H1 (cell line): ENCODE measurements around the gene GCNA. TPM values are rescaled to one million over a fixed set of nuclear protein-coding genes. Genes with fewer than 3 reads are reported as not detected.

ENCODE experiments used
- CTCF ChIA-PET: fragments of 300-600 bp; sonication (Branson Sonifier 250); formaldehyde crosslinking; loops from one replicate; lab custom pipeline; 2021; ENCODE audit not compliant: partially characterized antibody; lab: Charles Lee
- POLR2A ChIA-PET: fragments of 300-600 bp; sonication (Branson Sonifier 250); formaldehyde crosslinking; loops from one replicate; lab custom pipeline; 2021; ENCODE audit warnings: inconsistent platforms; ENCODE audit not compliant: partially characterized antibody; lab: Charles Lee
- DNase-seq, 2 experiments: peaks; one replicate each; pipeline versions ENCODE4 v3.0.0 to v3.0.0-alpha.2; 2010 to 2022; ENCODE audit warnings: low spot score in 2 of 2, low read depth in 1 of 2, mixed read lengths in 1 of 2
- FAIRE-seq: peaks from 2 replicates; lab custom pipeline; 2011; peaks lifted over from hg19 to GRCh38; lab: Jason Lieb, UNC
- H2AFZ ChIP-seq: 2 replicates; pipeline ENCODE4 v1.8.1; 2012; ENCODE audit warnings: low read length, inconsistent platforms
- H2AK5ac ChIP-seq: 2 replicates; pipeline ENCODE4 v1.6.1; 2013; ENCODE audit warnings: low read depth, low read length
- H2BK120ac ChIP-seq: replicated peaks from 2 replicates; pipeline ENCODE3; 2013; ENCODE audit warnings: low read depth, low read length, inconsistent platforms
- H2BK12ac ChIP-seq: 2 replicates; pipeline ENCODE4 v1.6.1; 2013; ENCODE audit warnings: low read depth, low read length
- H2BK15ac ChIP-seq: 2 replicates; pipeline ENCODE4 v1.6.1; 2013; ENCODE audit warnings: low read length
- H2BK20ac ChIP-seq: 2 replicates; pipeline ENCODE4 v1.6.1; 2013; ENCODE audit warnings: low read length
- H2BK5ac ChIP-seq: 2 replicates; pipeline ENCODE4 v1.6.1; 2013; ENCODE audit warnings: low read depth, low read length
- H3K14ac ChIP-seq: 2 replicates; pipeline ENCODE4 v1.6.1; 2013; ENCODE audit warnings: inconsistent platforms; ENCODE audit not compliant: insufficient read length
- H3K18ac ChIP-seq: 2 replicates; pipeline ENCODE4 v1.6.1; 2013; ENCODE audit warnings: low read length; ENCODE audit errors: extremely low read depth
- H3K23ac ChIP-seq: 2 replicates; pipeline ENCODE4 v1.6.1; 2013; ENCODE audit warnings: inconsistent platforms; ENCODE audit not compliant: insufficient read length
- H3K23me2 ChIP-seq: 2 replicates; pipeline ENCODE4 v1.6.1; 2013; ENCODE audit warnings: low read depth, low read length
- H3K27ac ChIP-seq: 2 replicates; pipeline ENCODE4 v1.6.1; 2011; ENCODE audit warnings: low read depth, low read length, inconsistent platforms
- H3K27me3 ChIP-seq, 4 experiments: replicated peaks in 1 of 4; 1 replicate in 1 of 4; 2 replicates in 3 of 4; pipeline versions ENCODE4 v1.6.1 to v1.8.1; 2011 to 2013; ENCODE audit warnings: low read length in 3 of 4, mild to moderate bottlenecking in 3 of 4, inconsistent platforms in 2 of 4, mixed read lengths in 2 of 4, moderate library complexity in 1 of 4; ENCODE audit not compliant: control insufficient read depth in 3 of 4, insufficient read depth in 3 of 4; ENCODE audit errors: extremely low read depth in 1 of 4
- H3K36me3 ChIP-seq, 4 experiments: 2 replicates each; pipeline versions ENCODE4 v1.6.1 to v1.8.1; 2011 to 2013; ENCODE audit warnings: mild to moderate bottlenecking in 4 of 4, low read length in 3 of 4, moderate library complexity in 2 of 4, control low read depth in 1 of 4, inconsistent platforms in 1 of 4; ENCODE audit not compliant: insufficient read depth in 4 of 4, control insufficient read depth in 2 of 4
- H3K4ac ChIP-seq: replicated peaks from 2 replicates; pipeline ENCODE3; 2013; ENCODE audit warnings: low read length, low read depth, mixed read lengths, inconsistent platforms; ENCODE audit not compliant: insufficient read length
- H3K4me1 ChIP-seq, 4 experiments: replicated peaks in 1 of 4; 1 replicate in 1 of 4; 2 replicates in 3 of 4; pipeline versions ENCODE4 v1.6.1 to v1.8.1; 2011 to 2013; ENCODE audit warnings: low read length in 3 of 4, inconsistent platforms in 2 of 4, mixed read lengths in 1 of 4; ENCODE audit not compliant: insufficient read depth in 4 of 4, control insufficient read depth in 3 of 4
- H3K4me2 ChIP-seq, 2 experiments: 2 replicates each; pipeline versions ENCODE4 v1.6.1 to v1.8.1; 2011 to 2013; ENCODE audit warnings: low read depth in 2 of 2, low read length in 2 of 2, control low read depth in 1 of 2, inconsistent platforms in 1 of 2, mild to moderate bottlenecking in 1 of 2; ENCODE audit not compliant: insufficient read depth in 1 of 2
- H3K4me3 ChIP-seq, 4 experiments: fragments of 200-600, 300-600 bp in 1 of 4; sonication (generic), shearing (Covaris generic), sonication (Bioruptor Twin) in 1 of 4; 2 replicates each; pipeline versions ENCODE4 v1.5.1 to v1.8.1; 2011 to 2016; ENCODE audit warnings: low read length in 4 of 4, low read depth in 3 of 4, control low read depth in 2 of 4, inconsistent platforms in 2 of 4, mild to moderate bottlenecking in 2 of 4, mixed read lengths in 1 of 4, moderate library complexity in 1 of 4; ENCODE audit not compliant: insufficient read depth in 2 of 4; ENCODE audit errors: extremely low read depth in 1 of 4
- H3K56ac ChIP-seq: replicated peaks from 2 replicates; pipeline ENCODE3; 2013; ENCODE audit warnings: low read depth, mild to moderate bottlenecking, mixed read lengths, low read length, inconsistent platforms; ENCODE audit not compliant: insufficient read length
- H3K79me1 ChIP-seq: 2 replicates; pipeline ENCODE4 v1.6.1; 2013; ENCODE audit warnings: low read depth, low read length, control low read depth
- H3K79me2 ChIP-seq, 2 experiments: 2 replicates each; pipeline versions ENCODE4 v1.6.1 to v1.8.1; 2012 to 2013; ENCODE audit warnings: low read length in 2 of 2, mild to moderate bottlenecking in 2 of 2, inconsistent platforms in 1 of 2; ENCODE audit not compliant: insufficient read depth in 2 of 2, control insufficient read depth in 1 of 2
- H3K9ac ChIP-seq, 4 experiments: replicated peaks in 1 of 4; 1 replicate in 1 of 4; 2 replicates in 3 of 4; pipeline versions ENCODE4 v1.6.1 to v1.8.1; 2011 to 2013; ENCODE audit warnings: low read depth in 3 of 4, low read length in 3 of 4, control low read depth in 2 of 4, mild to moderate bottlenecking in 2 of 4, moderate library complexity in 2 of 4, inconsistent platforms in 1 of 4; ENCODE audit errors: extremely low read depth in 1 of 4
- H3K9me3 ChIP-seq, 2 experiments: 2 replicates each; pipeline versions ENCODE4 v1.6.1 to v1.8.1; 2012 to 2013; ENCODE audit warnings: mild to moderate bottlenecking in 2 of 2, moderate library complexity in 2 of 2, control low read depth in 1 of 2, inconsistent platforms in 1 of 2, low read depth in 1 of 2, low read length in 1 of 2, mixed read lengths in 1 of 2; ENCODE audit not compliant: insufficient read depth in 2 of 2
- H4K20me1 ChIP-seq, 2 experiments: replicated peaks in 1 of 2; 2 replicates each; pipeline versions ENCODE3 to v1.8.1; 2011 to 2013; ENCODE audit warnings: inconsistent platforms in 2 of 2, low read length in 2 of 2, mild to moderate bottlenecking in 1 of 2; ENCODE audit not compliant: insufficient read depth in 2 of 2, control insufficient read depth in 1 of 2
- H4K5ac ChIP-seq: 2 replicates; pipeline ENCODE4 v1.6.1; 2013; ENCODE audit warnings: low read length, low read depth, mixed read lengths, inconsistent platforms; ENCODE audit not compliant: insufficient read length
- H4K8ac ChIP-seq: 2 replicates; pipeline ENCODE4 v1.8.0; 2013; ENCODE audit warnings: mild to moderate bottlenecking, moderate library complexity, low read length, inconsistent platforms; ENCODE audit not compliant: insufficient read depth; ENCODE audit errors: extremely low read depth
- H4K91ac ChIP-seq: replicated peaks from 2 replicates; pipeline ENCODE3; 2013; ENCODE audit warnings: low read length, mixed read lengths, inconsistent platforms; ENCODE audit not compliant: insufficient read length
- CTCF ChIP-seq, 3 experiments: IDR thresholded peaks; 1 replicate in 2 of 3; 2 replicates in 1 of 3; pipeline versions ENCODE4 v1.5.1 to v1.6.1; 2011; ENCODE audit warnings: low read length in 3 of 3, mild to moderate bottlenecking in 3 of 3, inconsistent platforms in 2 of 3, low read depth in 1 of 3, moderate library complexity in 1 of 3; ENCODE audit not compliant: insufficient read depth in 1 of 3; ENCODE audit errors: control extremely low read depth in 1 of 3
- RAD21 ChIP-seq, 2 experiments: IDR thresholded peaks in 1 of 2; conservative IDR thresholded peaks in 1 of 2; 2 replicates each; pipeline ENCODE4 v1.6.1; 2011; ENCODE audit warnings: low read depth in 2 of 2, low read length in 2 of 2, improper control_type of control experiment in 1 of 2, inconsistent platforms in 1 of 2, mild to moderate bottlenecking in 1 of 2, moderate library complexity in 1 of 2
- SIN3A ChIP-seq, 2 experiments: IDR thresholded peaks in 1 of 2; conservative IDR thresholded peaks in 1 of 2; 2 replicates each; pipeline ENCODE4 v1.6.1; 2011 to 2012; ENCODE audit warnings: low read length in 2 of 2, improper control_type of control experiment in 1 of 2, low read depth in 1 of 2, mild to moderate bottlenecking in 1 of 2
- ZNF274 ChIP-seq: IDR thresholded peaks from 2 replicates; pipeline ENCODE4 v1.7.0; 2012; ENCODE audit warnings: low read length, borderline replicate concordance; ENCODE audit errors: extremely low read depth
- WGBS, 2 experiments: shearing (Covaris generic) in 1 of 2; methylation state at CpG; one replicate each; pipeline versions ENCODE4 v1.1.6 to v1.1.7; 2013 to 2015; ENCODE audit warnings: low lambda C conversion rate in 2 of 2, mixed read lengths in 2 of 2, inconsistent platforms in 1 of 2, low coverage in 1 of 2, missing lambda C conversion rate in 1 of 2; ENCODE audit not compliant: insufficient replicate concordance in 2 of 2, insufficient coverage in 1 of 2, insufficient read length in 1 of 2; ENCODE audit errors: extremely low coverage in 1 of 2, missing lambda C conversion rate in 1 of 2; 5-methylcytosine and 5-hydroxymethylcytosine counted together
- polyA plus RNA-seq, 7 experiments: library from polyadenylated mRNA; depleted of rRNA in 3 of 7; stranded (reverse) in 5 of 7; unstranded in 2 of 7; fragments of >200 nt in 5 of 7; fragments of 200-250 nt in 2 of 7; gene quantifications; 1 replicate in 5 of 7; 2 replicates in 1 of 7; 4 replicates in 1 of 7; pipeline versions ENCODE4 v1.2.1 to v1.2.3, GENCODE V29; 2011 to 2013; ENCODE audit warnings: missing spikeins in 2 of 7, mixed read lengths in 2 of 7
- total RNA-seq: library from RNA; stranded (reverse); fragmentation: NEBNext Ultra II Directional; extraction: Animal tissue kit (Norgen Biotek cat#: 25700); gene quantifications from 2 replicates; pipeline ENCODE4 v1.2.1, GENCODE V29; 2021

The GCNA gene
- total and polyA plus RNA-seq, 2 of the 8 experiments (the other 6 are each of a cell fraction or from before 2014, with no cell fraction given), result 0.41 to 0.95 TPM

DNA sequence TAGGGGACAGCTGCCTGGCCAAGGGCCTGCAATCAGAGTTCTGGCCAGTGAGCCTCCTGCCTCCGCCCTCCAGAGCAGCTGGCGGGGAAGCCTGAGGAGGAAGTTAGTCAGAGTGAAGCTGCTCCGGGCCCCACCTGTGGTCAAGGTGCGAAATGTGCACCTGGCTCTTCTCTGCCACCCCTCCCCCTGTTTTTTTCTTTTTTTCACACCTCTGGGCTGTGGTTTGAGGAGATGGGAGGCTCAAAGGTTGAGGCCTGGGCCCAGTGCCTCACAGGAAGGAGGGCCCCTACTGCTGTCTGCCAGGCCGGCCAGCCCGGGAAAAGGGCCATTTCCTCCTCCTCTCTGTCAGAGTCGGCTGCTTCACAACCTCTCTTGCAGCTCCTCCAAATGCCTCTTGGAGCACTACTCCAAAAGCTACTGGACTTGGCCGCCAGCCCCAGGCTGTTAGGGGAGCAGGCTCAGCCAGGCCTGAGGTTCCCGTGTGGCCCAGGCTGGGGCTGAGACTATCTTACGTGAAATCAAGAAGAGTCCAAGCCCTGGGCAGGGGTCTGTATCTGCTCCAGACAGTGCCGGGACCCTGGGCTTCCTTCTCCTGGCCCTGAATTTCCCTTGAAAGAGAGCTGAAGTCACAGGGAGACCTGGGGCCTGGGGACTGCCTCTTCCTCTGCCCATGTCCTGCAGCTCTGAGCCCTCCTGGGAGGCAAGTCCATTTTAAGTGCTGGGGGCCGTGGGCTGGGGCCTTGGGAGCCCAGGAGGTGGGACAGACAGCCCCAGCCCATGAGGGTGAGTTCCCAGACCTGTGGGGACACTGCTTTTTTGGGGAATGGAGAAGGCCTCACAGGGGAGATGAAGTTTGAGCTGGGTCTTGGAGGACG lies 44.6 kb downstream of the GCNA start:
- no peak overlapping the region for H3K18ac ChIP-seq
- H4K5ac ChIP-seq, result no peak overlapping the region
- no peaks in the 10 kb centered on the region for H3K36me3 ChIP-seq
- no peak overlapping the region for H2BK5ac ChIP-seq
- DNase-seq (peak in 1 of 2 experiments; percentile 53), FAIRE-seq (no peak)
- H3K27ac ChIP-seq, result no peak overlapping the region
- H2AK5ac ChIP-seq, result no peak overlapping the region
- H3K56ac ChIP-seq, result no peak overlapping the region
- H3K4me2 ChIP-seq, result no peak overlapping the region
- no peak overlapping the region for H2AFZ ChIP-seq
- H2BK12ac ChIP-seq, result no peak overlapping the region
- H3K79me1 ChIP-seq, result no peaks in the 10 kb centered on the region
- no peak overlapping the region for H3K9ac ChIP-seq
- peaks cover 0 to 4% (median 0%) of the 10 kb centered on the region in 4 experiments; a peak in 1 of 7 replicates for H3K4me1 ChIP-seq
- H3K14ac ChIP-seq, result no peak overlapping the region
- TF ChIP-seq CTCF (IDR thresholded peaks at IDR 0.05; ENCODE audit: control extremely low read depth in 1 of 3, insufficient read depth in 1 of 3, low read depth in 1 of 3, low read length in 3 of 3) (peak in 2 of 3 experiments; percentile 22 to 33; a peak in 2 of 4 replicates), RAD21 (IDR thresholded peaks at IDR 0.05 in 1 of 2, conservative IDR thresholded peaks at IDR 0.05 in 1 of 2; ENCODE audit: low read depth in 2 of 2, low read length in 2 of 2) (peak in 1 of 2 experiments; percentile 12; a peak in 1 of 4 replicates), ZNF274 (no peak), SIN3A (conservative IDR thresholded peaks at IDR 0.05 in 1 of 2, IDR thresholded peaks at IDR 0.05 in 1 of 2; ENCODE audit: low read depth in 1 of 2, low read length in 2 of 2) (no peak)
- no peak overlapping the region for H3K4me3 ChIP-seq
- H3K27me3 ChIP-seq, result no peaks in the 10 kb centered on the region
- no peak overlapping the region for H2BK120ac ChIP-seq
- H4K8ac ChIP-seq, result peak overlapping the region; percentile 38
- H2BK15ac ChIP-seq, result no peak overlapping the region
- no peak overlapping the region for H3K4ac ChIP-seq
- H3K23me2 ChIP-seq, result no peaks in the 10 kb centered on the region
- no peak overlapping the region for H2BK20ac ChIP-seq
- H4K91ac ChIP-seq, result no peak overlapping the region
- WGBS, 2 experiments, result 100% methylated on average over 1 of the region's 13 CpGs; no CpG with 5 or more reads in 1 of the 2 experiments
- H4K20me1 ChIP-seq, result no peaks in the 10 kb centered on the region
- CTCF ChIA-PET, result interaction anchor here (0.6 to 2.4 kb wide), 13 partner anchors 10 to 368 kb away, joined by 3 to 17 read pairs (median 4); partner anchors contain the start of gene LOC101059915
- H3K23ac ChIP-seq, result no peak overlapping the region
- POLR2A ChIA-PET, result interaction anchor here (1.2 kb wide), 1 partner anchor 257 kb away, joined by 3 read pairs; the partner anchor contains the start of gene TAF1
- H3K9me3 ChIP-seq, result no peaks in the 10 kb centered on the region
- no peaks in the 10 kb centered on the region for H3K79me2 ChIP-seq
